Activated naive CD4-positive, alpha-beta T cell treated with anti-CD3 and anti-CD28 coated beads, Interleukin-2, amount 50 U/mL, for 24 hours (primary cell): ENCODE measurements around the gene ASIC2.

Source experiments
- H3K27ac Mint-ChIP-seq: one replicate; pipeline ENCODE4 v1.8.0; 2021; ENCODE audit warnings: mild to moderate bottlenecking, mixed read lengths
- H3K27me3 Mint-ChIP-seq: one replicate; pipeline ENCODE4 v1.8.0; 2021; ENCODE audit warnings: mixed read lengths
- H3K36me3 Mint-ChIP-seq: one replicate; pipeline ENCODE4 v1.8.0; 2021; ENCODE audit warnings: mixed read lengths
- H3K4me1 Mint-ChIP-seq: one replicate; pipeline ENCODE4 v1.8.0; 2021; ENCODE audit warnings: mixed read lengths
- H3K4me3 Mint-ChIP-seq: one replicate; pipeline ENCODE4 v1.8.0; 2021; ENCODE audit warnings: mild to moderate bottlenecking, mixed read lengths
- H3K9me3 Mint-ChIP-seq: one replicate; pipeline ENCODE4 v1.8.0; 2021; ENCODE audit warnings: mixed read lengths

ASIC2 gene

GRCh38 chr17:33113276-33113990, 179.7 kb downstream of the ASIC2 start:
- Mint-ChIP-seq H3K4me1 (no peaks in the 10 kb centered on the region), H3K27ac (no peak overlapping the region), H3K36me3 (no peaks in the 10 kb centered on the region), H3K9me3 (no peaks in the 10 kb centered on the region), H3K27me3 (peaks cover 6% of the 10 kb centered on the region), H3K4me3 (no peak overlapping the region)

- Mint-ChIP-seq H3K36me3 (no peaks in the 10 kb centered on the region), H3K4me1 (no peaks in the 10 kb centered on the region), H3K27ac (no peak overlapping the region), H3K9me3 (no peaks in the 10 kb centered on the region), H3K4me3 (no peak overlapping the region), H3K27me3 (peaks cover 6% of the 10 kb centered on the region)
Observed at GRCh38 chr17:33112763-33113162, 180.3 kb downstream of the ASIC2 start.

DNA sequence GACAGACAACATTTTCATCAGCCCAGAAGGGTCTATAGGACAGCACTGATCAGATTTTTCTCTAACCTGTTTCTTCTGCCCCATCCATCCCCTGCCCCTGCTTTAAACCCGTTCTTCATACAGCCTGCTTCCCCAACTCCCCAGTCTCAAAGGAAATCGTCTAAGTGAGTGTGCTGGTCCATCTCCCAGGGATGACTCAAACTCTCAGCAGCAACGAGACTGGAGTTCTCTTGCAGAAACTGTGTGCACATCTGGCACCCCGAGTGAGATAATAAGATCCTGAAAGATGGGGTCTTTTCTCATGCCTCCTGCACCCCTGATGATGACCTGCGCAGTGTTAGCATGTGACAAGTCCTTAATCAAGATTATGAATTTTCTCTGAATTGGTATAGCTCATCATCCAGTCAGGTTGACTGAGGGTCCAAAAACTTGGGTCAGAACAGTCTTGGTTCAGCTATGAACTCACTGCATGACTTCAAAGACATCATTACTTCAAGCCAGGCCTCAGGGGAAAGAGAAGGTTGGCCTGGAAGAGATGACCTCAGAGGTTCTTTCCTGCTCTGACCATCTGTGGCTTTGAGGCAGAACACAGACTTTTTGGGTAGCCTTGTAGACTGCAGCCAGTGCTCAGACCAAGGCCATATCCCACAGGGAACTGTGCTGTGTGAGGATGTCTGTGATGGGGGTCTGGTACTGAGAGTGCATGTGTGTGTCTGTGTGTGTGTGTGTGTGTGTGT, 183.6 kb downstream of the ASIC2 start:
- Mint-ChIP-seq H3K9me3 (no peaks in the 10 kb centered on the region), H3K4me3 (no peak overlapping the region), H3K27me3 (peaks cover 4% of the 10 kb centered on the region)

DNA sequence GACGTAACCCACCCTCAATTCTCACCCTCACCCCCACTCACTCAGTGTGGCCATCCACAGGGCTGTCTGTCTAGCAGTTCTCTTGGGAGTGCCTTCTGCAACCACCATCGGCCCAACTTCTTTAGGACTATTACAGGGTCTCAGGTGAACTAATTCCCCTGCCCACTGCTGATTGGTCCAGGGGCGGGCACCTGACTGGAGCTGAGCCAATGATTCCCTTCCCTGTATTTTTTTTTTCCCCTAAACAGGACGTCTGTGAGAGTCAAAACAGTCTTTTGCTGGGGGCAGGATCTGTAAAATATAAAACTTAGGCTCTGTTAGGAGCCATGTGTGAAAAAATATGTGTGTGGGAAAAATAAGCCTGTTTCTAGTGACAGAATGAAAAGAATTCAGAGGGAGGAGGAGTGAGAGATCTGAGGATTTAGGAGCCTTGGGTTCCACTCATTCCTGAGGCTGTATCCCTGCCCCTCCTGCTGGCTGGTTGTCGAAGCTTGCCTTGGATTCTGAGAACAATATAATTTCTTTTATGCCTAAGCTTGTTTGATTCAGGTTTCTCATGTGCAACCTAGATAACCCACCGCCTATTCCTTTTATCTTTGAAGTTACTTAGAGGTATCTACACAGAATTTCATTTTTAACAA, 186.4 kb downstream of the ASIC2 start:
- H3K9me3 Mint-ChIP-seq = no peaks in the 10 kb centered on the region
- peaks cover 4% of the 10 kb centered on the region for H3K27me3 Mint-ChIP-seq
- H3K4me3 Mint-ChIP-seq = no peak overlapping the region
- no peaks in the 10 kb centered on the region for H3K36me3 Mint-ChIP-seq
- H3K4me1 Mint-ChIP-seq = no peaks in the 10 kb centered on the region
- H3K27ac Mint-ChIP-seq = no peak overlapping the region

More for the DNA sequence above, 183.6 kb downstream of the ASIC2 start:
- Mint-ChIP-seq H3K4me1 (no peaks in the 10 kb centered on the region), H3K27ac (no peak overlapping the region), H3K36me3 (no peaks in the 10 kb centered on the region)

GRCh38 chr17:33105911-33106310, 187.2 kb downstream of the ASIC2 start:
- Mint-ChIP-seq H3K27ac (no peak overlapping the region), H3K4me3 (no peak overlapping the region), H3K27me3 (peaks cover 2% of the 10 kb centered on the region), H3K9me3 (no peaks in the 10 kb centered on the region), H3K4me1 (no peaks in the 10 kb centered on the region), H3K36me3 (no peaks in the 10 kb centered on the region)

GRCh38 chr17:33099906-33100305, 193.2 kb downstream of the ASIC2 start:
- no peak overlapping the region for H3K4me3 Mint-ChIP-seq
- no peaks in the 10 kb centered on the region for H3K4me1 Mint-ChIP-seq
- no peaks in the 10 kb centered on the region for H3K9me3 Mint-ChIP-seq

DNA sequence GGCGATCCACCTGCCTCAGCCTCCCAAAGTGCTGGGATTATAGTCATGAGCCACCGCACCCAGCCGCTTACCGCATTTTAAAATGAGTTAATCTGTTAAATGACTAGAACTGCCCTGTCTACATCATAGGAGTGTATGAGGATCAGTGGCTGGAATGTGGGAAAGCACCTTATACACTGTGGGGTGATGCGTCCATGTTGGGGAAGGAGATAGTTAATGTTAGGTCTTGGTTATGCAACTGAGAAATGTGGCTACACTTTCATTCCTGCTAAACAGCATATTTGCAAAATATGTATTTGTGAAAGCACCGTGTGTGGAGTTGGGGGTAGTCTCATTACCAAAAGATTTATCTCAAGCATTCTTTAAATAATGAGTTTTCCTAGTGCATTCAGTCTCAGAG, 193.8 kb downstream of the ASIC2 start:
- Mint-ChIP-seq H3K4me1 (no peaks in the 10 kb centered on the region), H3K27ac (no peak overlapping the region), H3K4me3 (no peak overlapping the region), H3K36me3 (no peaks in the 10 kb centered on the region), H3K9me3 (no peaks in the 10 kb centered on the region), H3K27me3 (peaks cover 3% of the 10 kb centered on the region)

More at GRCh38 chr17:33099906-33100305, 193.2 kb downstream of the ASIC2 start:
- Mint-ChIP-seq H3K27me3 (peaks cover 3% of the 10 kb centered on the region), H3K27ac (no peak overlapping the region), H3K36me3 (no peaks in the 10 kb centered on the region)

- Mint-ChIP-seq H3K4me1 (no peaks in the 10 kb centered on the region), H3K9me3 (no peaks in the 10 kb centered on the region), H3K27me3 (peaks cover 3% of the 10 kb centered on the region), H3K4me3 (no peak overlapping the region), H3K27ac (no peak overlapping the region), H3K36me3 (no peaks in the 10 kb centered on the region)
Observed at GRCh38 chr17:33097411-33097810, 195.7 kb downstream of the ASIC2 start.

DNA sequence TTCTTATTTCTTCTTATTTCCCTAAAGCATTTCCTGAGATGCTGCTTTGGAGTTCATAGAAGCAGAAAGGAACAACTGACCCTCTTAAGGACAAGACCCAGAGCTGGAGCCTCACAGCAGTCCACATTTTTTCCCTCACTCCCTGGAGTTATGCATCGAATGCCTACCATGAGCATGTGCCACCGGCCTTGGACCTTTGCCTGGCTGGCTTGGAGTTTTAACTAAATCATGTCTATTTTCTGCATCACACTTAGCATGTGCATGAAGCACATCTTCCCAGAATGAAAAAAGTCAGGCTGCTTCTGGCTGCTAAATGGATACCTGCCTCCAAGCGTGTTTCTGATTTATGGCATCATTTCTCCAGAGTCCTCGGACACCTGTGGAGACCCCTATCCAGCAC, 196.9 kb downstream of the ASIC2 start:
- Mint-ChIP-seq H3K36me3 (no peaks in the 10 kb centered on the region), H3K27me3 (peaks cover 3% of the 10 kb centered on the region), H3K4me1 (no peaks in the 10 kb centered on the region), H3K27ac (no peak overlapping the region), H3K9me3 (no peaks in the 10 kb centered on the region), H3K4me3 (no peak overlapping the region)

GRCh38 chr17:33091271-33091670, 201.8 kb downstream of the ASIC2 start:
- Mint-ChIP-seq H3K27me3 (peaks cover 13% of the 10 kb centered on the region), H3K9me3 (no peaks in the 10 kb centered on the region), H3K36me3 (no peaks in the 10 kb centered on the region), H3K27ac (no peak overlapping the region), H3K4me3 (no peak overlapping the region), H3K4me1 (no peaks in the 10 kb centered on the region)

GRCh38 chr17:33090806-33091205, 202.3 kb downstream of the ASIC2 start:
- H3K27ac Mint-ChIP-seq = no peak overlapping the region
- H3K36me3 Mint-ChIP-seq = no peaks in the 10 kb centered on the region
- peaks cover 14% of the 10 kb centered on the region for H3K27me3 Mint-ChIP-seq
- no peak overlapping the region for H3K4me3 Mint-ChIP-seq
- no peaks in the 10 kb centered on the region for H3K4me1 Mint-ChIP-seq
- no peaks in the 10 kb centered on the region for H3K9me3 Mint-ChIP-seq

DNA sequence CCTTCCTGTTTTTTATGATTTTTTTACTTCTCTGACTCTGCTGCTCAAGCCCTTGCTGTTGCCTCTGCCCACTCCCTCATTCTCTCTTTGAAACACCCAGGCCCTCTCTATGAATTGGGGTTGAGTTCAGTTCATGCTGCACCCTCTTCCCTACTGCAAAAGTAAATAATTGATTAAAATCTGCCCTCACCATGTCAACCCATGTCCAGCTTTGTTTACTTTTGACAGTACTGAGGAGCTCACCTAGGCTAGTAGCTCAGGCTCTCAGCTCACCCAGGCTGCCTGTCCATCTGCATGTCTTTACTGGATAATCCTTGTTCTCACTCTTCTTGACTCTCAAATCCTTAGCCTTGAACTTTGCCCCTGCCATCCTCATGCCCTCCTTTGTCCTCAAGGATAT, 206.2 kb downstream of the ASIC2 start:
- no peak overlapping the region for H3K27ac Mint-ChIP-seq
- H3K27me3 Mint-ChIP-seq = peaks cover 19% of the 10 kb centered on the region
- no peak overlapping the region for H3K4me3 Mint-ChIP-seq
- H3K4me1 Mint-ChIP-seq = no peaks in the 10 kb centered on the region
- H3K36me3 Mint-ChIP-seq = no peaks in the 10 kb centered on the region
- H3K9me3 Mint-ChIP-seq = no peaks in the 10 kb centered on the region

DNA sequence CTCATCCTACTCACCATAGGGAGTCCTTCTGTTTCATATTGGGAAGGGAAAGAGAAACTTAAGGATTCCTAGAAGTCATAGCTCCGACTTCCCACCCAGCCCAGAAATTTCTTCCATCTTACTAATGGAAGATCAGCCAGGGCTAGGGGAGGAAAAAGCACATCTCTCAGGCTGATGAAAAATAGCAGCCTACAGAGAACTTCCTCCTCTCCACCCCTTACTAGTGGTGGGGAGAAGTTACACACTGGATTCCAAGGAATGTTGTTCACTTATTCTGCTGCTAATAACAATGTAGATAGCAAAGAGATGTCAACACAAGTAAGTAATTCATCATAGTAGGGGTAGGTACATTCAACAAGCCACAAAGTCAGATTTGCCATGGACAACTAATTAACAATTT, 207.1 kb downstream of the ASIC2 start:
- H3K9me3 Mint-ChIP-seq = no peaks in the 10 kb centered on the region
- no peaks in the 10 kb centered on the region for H3K4me1 Mint-ChIP-seq
- no peak overlapping the region for H3K4me3 Mint-ChIP-seq
- H3K27ac Mint-ChIP-seq = no peak overlapping the region
- H3K27me3 Mint-ChIP-seq = peaks cover 18% of the 10 kb centered on the region
- no peaks in the 10 kb centered on the region for H3K36me3 Mint-ChIP-seq

- Mint-ChIP-seq H3K4me1 (no peaks in the 10 kb centered on the region), H3K27me3 (peaks cover 16% of the 10 kb centered on the region), H3K27ac (no peak overlapping the region), H3K36me3 (no peaks in the 10 kb centered on the region), H3K4me3 (no peak overlapping the region), H3K9me3 (no peaks in the 10 kb centered on the region)
Observed at GRCh38 chr17:33085256-33085655, 207.8 kb downstream of the ASIC2 start.

- Mint-ChIP-seq H3K27me3 (peaks cover 16% of the 10 kb centered on the region), H3K27ac (no peak overlapping the region), H3K4me3 (no peak overlapping the region), H3K4me1 (no peaks in the 10 kb centered on the region), H3K9me3 (no peaks in the 10 kb centered on the region), H3K36me3 (no peaks in the 10 kb centered on the region)
Observed at GRCh38 chr17:33084755-33085154, 208.3 kb downstream of the ASIC2 start.

- Mint-ChIP-seq H3K4me1 (no peaks in the 10 kb centered on the region), H3K27me3 (peaks cover 19% of the 10 kb centered on the region), H3K27ac (no peak overlapping the region), H3K9me3 (no peaks in the 10 kb centered on the region), H3K4me3 (no peak overlapping the region), H3K36me3 (no peaks in the 10 kb centered on the region)
Observed at GRCh38 chr17:33082529-33083173, 210.4 kb downstream of the ASIC2 start.
